HEK293 (cell line): ENCODE measurements around the gene CIDEA.

Experiments used
- HOXC10 ChIP-seq: sonication (generic); formaldehyde crosslinking; IDR thresholded peaks from 2 replicates; pipeline ENCODE4 v1.8.1; 2023; ENCODE audit warnings: mild to moderate bottlenecking, missing genetic modification reagents
- KLF8 ChIP-seq: fragments of 450-650 bp; formaldehyde crosslinking; IDR thresholded peaks from 2 replicates; pipeline ENCODE4 v1.5.1; 2016; ENCODE audit warnings: missing biosample characterization, missing genetic modification characterization
- PRDM1 ChIP-seq: fragments of 450-650 bp; formaldehyde crosslinking; IDR thresholded peaks from 2 replicates; pipeline ENCODE4; 2016; ENCODE audit warnings: missing biosample characterization, missing genetic modification characterization
- SP3 ChIP-seq: fragments of 450-650 bp; formaldehyde crosslinking; IDR thresholded peaks from 2 replicates; pipeline ENCODE4 v1.5.1; 2016; ENCODE audit warnings: missing biosample characterization, missing genetic modification characterization
- YY1 ChIP-seq: fragments of 450-650 bp; formaldehyde crosslinking; IDR thresholded peaks from 2 replicates; pipeline ENCODE4 v1.5.1; 2018; ENCODE audit warnings: missing biosample characterization, missing genetic modification characterization
- ZNF114 ChIP-seq: fragments of 450-650 bp; formaldehyde crosslinking; IDR thresholded peaks from 2 replicates; pipeline ENCODE4 v1.5.0; 2017; ENCODE audit warnings: missing biosample characterization, missing genetic modification characterization
- ZNF133 ChIP-seq: fragments of 450-650 bp; formaldehyde crosslinking; IDR thresholded peaks from 2 replicates; pipeline ENCODE4 v1.5.1; 2016; ENCODE audit warnings: missing biosample characterization, missing genetic modification characterization
- ZNF292 ChIP-seq: fragments of 450-650 bp; formaldehyde crosslinking; IDR thresholded peaks from 2 replicates; pipeline ENCODE4 v1.5.1; 2016; ENCODE audit warnings: low read depth, missing biosample characterization, missing genetic modification characterization, borderline replicate concordance
- ZNF514 ChIP-seq: fragments of 450-650 bp; formaldehyde crosslinking; IDR thresholded peaks from 2 replicates; pipeline ENCODE4 v1.5.1; 2016; ENCODE audit warnings: missing biosample characterization, missing genetic modification characterization
- ZNF621 ChIP-seq: fragments of 450-650 bp; formaldehyde crosslinking; IDR thresholded peaks from 2 replicates; pipeline ENCODE4 v1.5.1; 2017; ENCODE audit warnings: missing biosample characterization, missing genetic modification characterization
- TF ChIP-seq, protein P1 (sequence below): fragments of 450-650 bp; formaldehyde crosslinking; IDR thresholded peaks from 2 replicates; pipeline ENCODE4 v1.5.1; 2016; ENCODE audit warnings: missing biosample characterization, missing genetic modification characterization
- TF ChIP-seq, protein P2 (sequence below): fragments of 450-650 bp; formaldehyde crosslinking; optimal IDR thresholded peaks from 2 replicates; pipeline ENCODE3; 2016; ENCODE audit warnings: missing biosample characterization, mild to moderate bottlenecking, missing genetic modification characterization
- TF ChIP-seq, protein P3 (sequence below): fragments of 450-650 bp; formaldehyde crosslinking; IDR thresholded peaks from 2 replicates; pipeline ENCODE4 v1.5.1; 2016; ENCODE audit warnings: missing biosample characterization, missing genetic modification characterization, low read depth
- TF ChIP-seq, protein P4 (sequence below): fragments of 450-650 bp; formaldehyde crosslinking; IDR thresholded peaks from 2 replicates; pipeline ENCODE4 v1.5.1; 2016; ENCODE audit warnings: missing biosample characterization, missing genetic modification characterization

DNA sequence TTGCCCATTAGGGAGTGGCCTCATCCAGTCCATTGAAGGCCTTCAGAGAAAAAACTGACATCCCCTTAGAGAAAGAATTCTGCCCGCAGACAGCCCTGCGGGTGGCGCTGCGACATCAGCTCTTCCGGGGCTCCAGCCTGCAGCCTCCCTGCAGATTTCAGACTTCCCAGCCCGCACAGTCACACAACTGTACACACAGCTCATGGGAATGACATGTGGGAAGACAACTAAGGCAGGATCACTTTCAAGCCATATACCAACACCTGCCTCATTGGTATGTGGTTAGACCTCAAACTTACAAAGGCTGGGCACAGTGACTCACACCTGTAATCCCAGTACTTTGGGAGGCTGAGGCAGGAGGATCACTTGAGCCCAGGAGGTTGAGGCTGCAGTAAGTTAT lies 29.1 kb downstream of the CIDEA start:
- TF ChIP-seq, protein P1, sequence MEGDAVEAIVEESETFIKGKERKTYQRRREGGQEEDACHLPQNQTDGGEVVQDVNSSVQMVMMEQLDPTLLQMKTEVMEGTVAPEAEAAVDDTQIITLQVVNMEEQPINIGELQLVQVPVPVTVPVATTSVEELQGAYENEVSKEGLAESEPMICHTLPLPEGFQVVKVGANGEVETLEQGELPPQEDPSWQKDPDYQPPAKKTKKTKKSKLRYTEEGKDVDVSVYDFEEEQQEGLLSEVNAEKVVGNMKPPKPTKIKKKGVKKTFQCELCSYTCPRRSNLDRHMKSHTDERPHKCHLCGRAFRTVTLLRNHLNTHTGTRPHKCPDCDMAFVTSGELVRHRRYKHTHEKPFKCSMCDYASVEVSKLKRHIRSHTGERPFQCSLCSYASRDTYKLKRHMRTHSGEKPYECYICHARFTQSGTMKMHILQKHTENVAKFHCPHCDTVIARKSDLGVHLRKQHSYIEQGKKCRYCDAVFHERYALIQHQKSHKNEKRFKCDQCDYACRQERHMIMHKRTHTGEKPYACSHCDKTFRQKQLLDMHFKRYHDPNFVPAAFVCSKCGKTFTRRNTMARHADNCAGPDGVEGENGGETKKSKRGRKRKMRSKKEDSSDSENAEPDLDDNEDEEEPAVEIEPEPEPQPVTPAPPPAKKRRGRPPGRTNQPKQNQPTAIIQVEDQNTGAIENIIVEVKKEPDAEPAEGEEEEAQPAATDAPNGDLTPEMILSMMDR (tag by site-specific recombination) = no peak
- TF ChIP-seq, protein P2, sequence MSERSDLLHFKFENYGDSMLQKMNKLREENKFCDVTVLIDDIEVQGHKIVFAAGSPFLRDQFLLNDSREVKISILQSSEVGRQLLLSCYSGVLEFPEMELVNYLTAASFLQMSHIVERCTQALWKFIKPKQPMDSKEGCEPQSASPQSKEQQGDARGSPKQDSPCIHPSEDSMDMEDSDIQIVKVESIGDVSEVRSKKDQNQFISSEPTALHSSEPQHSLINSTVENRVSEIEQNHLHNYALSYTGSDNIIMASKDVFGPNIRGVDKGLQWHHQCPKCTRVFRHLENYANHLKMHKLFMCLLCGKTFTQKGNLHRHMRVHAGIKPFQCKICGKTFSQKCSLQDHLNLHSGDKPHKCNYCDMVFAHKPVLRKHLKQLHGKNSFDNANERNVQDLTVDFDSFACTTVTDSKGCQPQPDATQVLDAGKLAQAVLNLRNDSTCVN (tag by site-specific recombination) = no peak
- TF ChIP-seq ZNF514 (tag by site-specific recombination) (no peak), ZNF114 (tag by site-specific recombination) (no peak), ZNF621 (tag by site-specific recombination) (no peak), YY1 (tag by site-specific recombination) (no peak), ZNF292 (no peak), ZNF133 (tag by site-specific recombination) (no peak), HOXC10 (CRISPR knock-in tag) (no peak), KLF8 (no peak), SP3 (tag by site-specific recombination) (no peak), PRDM1 (no peak)
- TF ChIP-seq, protein P3, sequence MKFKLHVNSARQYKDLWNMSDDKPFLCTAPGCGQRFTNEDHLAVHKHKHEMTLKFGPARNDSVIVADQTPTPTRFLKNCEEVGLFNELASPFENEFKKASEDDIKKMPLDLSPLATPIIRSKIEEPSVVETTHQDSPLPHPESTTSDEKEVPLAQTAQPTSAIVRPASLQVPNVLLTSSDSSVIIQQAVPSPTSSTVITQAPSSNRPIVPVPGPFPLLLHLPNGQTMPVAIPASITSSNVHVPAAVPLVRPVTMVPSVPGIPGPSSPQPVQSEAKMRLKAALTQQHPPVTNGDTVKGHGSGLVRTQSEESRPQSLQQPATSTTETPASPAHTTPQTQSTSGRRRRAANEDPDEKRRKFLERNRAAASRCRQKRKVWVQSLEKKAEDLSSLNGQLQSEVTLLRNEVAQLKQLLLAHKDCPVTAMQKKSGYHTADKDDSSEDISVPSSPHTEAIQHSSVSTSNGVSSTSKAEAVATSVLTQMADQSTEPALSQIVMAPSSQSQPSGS (tag by site-specific recombination) = no peak
- TF ChIP-seq, protein P4, sequence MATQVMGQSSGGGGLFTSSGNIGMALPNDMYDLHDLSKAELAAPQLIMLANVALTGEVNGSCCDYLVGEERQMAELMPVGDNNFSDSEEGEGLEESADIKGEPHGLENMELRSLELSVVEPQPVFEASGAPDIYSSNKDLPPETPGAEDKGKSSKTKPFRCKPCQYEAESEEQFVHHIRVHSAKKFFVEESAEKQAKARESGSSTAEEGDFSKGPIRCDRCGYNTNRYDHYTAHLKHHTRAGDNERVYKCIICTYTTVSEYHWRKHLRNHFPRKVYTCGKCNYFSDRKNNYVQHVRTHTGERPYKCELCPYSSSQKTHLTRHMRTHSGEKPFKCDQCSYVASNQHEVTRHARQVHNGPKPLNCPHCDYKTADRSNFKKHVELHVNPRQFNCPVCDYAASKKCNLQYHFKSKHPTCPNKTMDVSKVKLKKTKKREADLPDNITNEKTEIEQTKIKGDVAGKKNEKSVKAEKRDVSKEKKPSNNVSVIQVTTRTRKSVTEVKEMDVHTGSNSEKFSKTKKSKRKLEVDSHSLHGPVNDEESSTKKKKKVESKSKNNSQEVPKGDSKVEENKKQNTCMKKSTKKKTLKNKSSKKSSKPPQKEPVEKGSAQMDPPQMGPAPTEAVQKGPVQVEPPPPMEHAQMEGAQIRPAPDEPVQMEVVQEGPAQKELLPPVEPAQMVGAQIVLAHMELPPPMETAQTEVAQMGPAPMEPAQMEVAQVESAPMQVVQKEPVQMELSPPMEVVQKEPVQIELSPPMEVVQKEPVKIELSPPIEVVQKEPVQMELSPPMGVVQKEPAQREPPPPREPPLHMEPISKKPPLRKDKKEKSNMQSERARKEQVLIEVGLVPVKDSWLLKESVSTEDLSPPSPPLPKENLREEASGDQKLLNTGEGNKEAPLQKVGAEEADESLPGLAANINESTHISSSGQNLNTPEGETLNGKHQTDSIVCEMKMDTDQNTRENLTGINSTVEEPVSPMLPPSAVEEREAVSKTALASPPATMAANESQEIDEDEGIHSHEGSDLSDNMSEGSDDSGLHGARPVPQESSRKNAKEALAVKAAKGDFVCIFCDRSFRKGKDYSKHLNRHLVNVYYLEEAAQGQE (tag by site-specific recombination) = no peak
